A673 (cell line): Measurements from ENCODE around the gene ITPR2. TPM values are rescaled to one million over a fixed set of nuclear protein-coding genes. Genes with fewer than 3 reads are reported as not detected.
A peak's percentile ranks its signal among the peaks of the same experiment; 100 is the strongest.

Source experiments
- BruUV-seq: library from RNA; stranded (reverse); fragments of 400-500 nt; replicated peaks from 2 replicates; lab custom pipeline; 2021; lab: Mats Ljungman, UMichigan
- CTCF ChIA-PET: fragments of 300-600 bp; sonication (Branson Sonifier 250); formaldehyde crosslinking; loops from one replicate; lab custom pipeline; 2022; ENCODE audit warnings: antibody characterized with exemption; lab: Charles Lee
- POLR2A ChIA-PET: fragments of 300-600 bp; sonication (Branson Sonifier 250); formaldehyde crosslinking; loops from one replicate; lab custom pipeline; 2022; ENCODE audit warnings: antibody characterized with exemption; ENCODE audit not compliant: low non-redundant PET; lab: Charles Lee
- DNase-seq: peaks from one replicate; pipeline ENCODE4 v3.0.0-alpha.2; 2015; ENCODE audit warnings: low spot score
- H3K27ac ChIP-seq: fragments of 200-600 bp; sonication (generic); 2 replicates; pipeline ENCODE4 v1.5.1; 2016; ENCODE audit warnings: mixed run types, low read depth, mild to moderate bottlenecking, mixed read lengths, antibody characterized with exemption, low read length; ENCODE audit not compliant: poor library complexity, severe bottlenecking
- H3K27me3 ChIP-seq: fragments of 200-600 bp; sonication (generic); replicated peaks from 2 replicates; pipeline ENCODE4 v1.6.1; 2017; ENCODE audit warnings: mixed run types, low read depth, mild to moderate bottlenecking, mixed read lengths, antibody characterized with exemption, low read length; ENCODE audit not compliant: insufficient read depth, poor library complexity
- H3K36me3 ChIP-seq: fragments of 200-600 bp; sonication (generic); 2 replicates; pipeline ENCODE4 v1.6.1; 2016; ENCODE audit warnings: mixed run types, mild to moderate bottlenecking, mixed read lengths, antibody characterized with exemption, low read length; ENCODE audit not compliant: insufficient read depth, poor library complexity, severe bottlenecking
- H3K4me1 ChIP-seq: fragments of 200-600 bp; sonication (generic); 2 replicates; pipeline ENCODE4 v1.6.1; 2017; ENCODE audit warnings: mixed run types, mild to moderate bottlenecking, mixed read lengths, antibody characterized with exemption, low read length; ENCODE audit not compliant: insufficient read depth, poor library complexity, severe bottlenecking
- H3K4me3 ChIP-seq: fragments of 200-600 bp; sonication (generic); 2 replicates; pipeline ENCODE4 v1.5.1; 2016; ENCODE audit warnings: low read depth, mixed run types, mild to moderate bottlenecking, mixed read lengths, low read length; ENCODE audit not compliant: poor library complexity, severe bottlenecking
- H3K9me3 ChIP-seq: fragments of 200-600 bp; sonication (generic); 2 replicates; pipeline ENCODE4 v1.6.1; 2016; ENCODE audit warnings: mixed run types, low read depth, mild to moderate bottlenecking, mixed read lengths, antibody characterized with exemption, low read length; ENCODE audit not compliant: poor library complexity, severe bottlenecking
- CTCF ChIP-seq: fragments of 300-800, 200-600 bp; sonication (generic); conservative IDR thresholded peaks from 2 replicates; pipeline ENCODE4 v1.5.1; 2017; ENCODE audit warnings: low read depth, mild to moderate bottlenecking, antibody characterized with exemption, low read length, moderate library complexity, mixed read lengths
- EZH2 ChIP-seq: fragments of 200-600 bp; sonication (generic); IDR thresholded peaks from 2 replicates; pipeline ENCODE4 v1.6.1; 2017; ENCODE audit warnings: borderline replicate concordance, low read depth, mild to moderate bottlenecking, mixed read lengths, antibody characterized with exemption, low read length; ENCODE audit not compliant: poor library complexity, severe bottlenecking
- intact Hi-C: fragments of 100-400 bp; cut with micrococcal nuclease; formaldehyde crosslinking; loops from one replicate; pipeline ENCODE4 v1.10.0; 2022; ENCODE audit not compliant: unreplicated experiment
- total RNA-seq: library from RNA; stranded (reverse); gene quantifications from 2 replicates; pipeline ENCODE4 v1.2.3, GENCODE V29; 2021

ITPR2 gene
- total RNA-seq, 1 experiment from 2014 or later = 22.6 TPM

GRCh38 chr12:26744042-26744626 is 88.9 kb downstream of the ITPR2 start:
- H3K4me3 ChIP-seq = no peak overlapping the region
- BruUV-seq = no TSS peak
- H3K9me3 ChIP-seq = peaks cover 4% of the 10 kb centered on the region
- H3K4me1 ChIP-seq = peaks cover 56% of the 10 kb centered on the region
- H3K36me3 ChIP-seq = no peaks in the 10 kb centered on the region
- intact Hi-C loops = no loop called here
- CTCF ChIA-PET = no interaction called here
- TF ChIP-seq CTCF = no peak
- TF ChIP-seq EZH2 = no peak
- no peaks in the 10 kb centered on the region for H3K27me3 ChIP-seq
- POLR2A ChIA-PET = no interaction called here
- no peak overlapping the region for H3K27ac ChIP-seq
- no peak for DNase-seq

- CTCF ChIA-PET = no interaction called here
- Histone ChIP-seq H3K4me3 (no peak overlapping the region), H3K9me3 (peaks cover 7% of the 10 kb centered on the region), H3K36me3 (no peaks in the 10 kb centered on the region), H3K27me3 (no peaks in the 10 kb centered on the region), H3K4me1 (peaks cover 38% of the 10 kb centered on the region), H3K27ac (peak overlapping the region; percentile 18)
- TF ChIP-seq EZH2 (no peak), CTCF (no peak)
- DNase-seq = no peak
- no TSS peak for BruUV-seq
- POLR2A ChIA-PET = no interaction called here
- intact Hi-C loops = no loop called here
Observed at GRCh38 chr12:26741584-26742227, 91.3 kb downstream of the ITPR2 start.

- Histone ChIP-seq H3K27ac (peak overlapping the region; percentile 18), H3K4me3 (no peak overlapping the region), H3K27me3 (no peaks in the 10 kb centered on the region), H3K4me1 (peaks cover 31% of the 10 kb centered on the region), H3K9me3 (peaks cover 7% of the 10 kb centered on the region), H3K36me3 (no peaks in the 10 kb centered on the region)
- POLR2A ChIA-PET = no interaction called here
- TF ChIP-seq EZH2 = no peak
- no peak for TF ChIP-seq CTCF
- BruUV-seq = no TSS peak
- intact Hi-C loops = no loop called here
- peak; percentile 72 for DNase-seq
- CTCF ChIA-PET = no interaction called here
Observed at GRCh38 chr12:26740991-26741390, 92.0 kb downstream of the ITPR2 start.
